Breast epithelium (tissue), 4 donors: Measurements from ENCODE around the gene CADM1. TPM values are rescaled to one million over a fixed set of nuclear protein-coding genes. Genes with fewer than 3 reads are reported as not detected.

Experiments
- DNase-seq, 2 donors: peaks; one replicate each; pipeline ENCODE4 v3.0.0-alpha.2; 2019; ENCODE audit warnings: low spot score in 2 of 2
- H3K27ac ChIP-seq, 2 donors: fragments of 200-600 bp; sonication (generic) in 1 of 2; one replicate each; pipeline ENCODE4 v1.5.1; 2016 to 2019; ENCODE audit warnings: mild to moderate bottlenecking in 1 of 2
- H3K27me3 ChIP-seq, 2 donors: fragments of 200-600 bp; sonication (generic) in 1 of 2; one replicate each; pipeline versions ENCODE4 v1.5.1 to v1.6.0; 2017 to 2019; ENCODE audit warnings: control low read depth in 1 of 2, mild to moderate bottlenecking in 1 of 2
- H3K36me3 ChIP-seq: fragments of 200-600 bp; one replicate; pipeline ENCODE4 v1.5.1; 2019
- H3K4me1 ChIP-seq, 2 donors: fragments of 200-600 bp; sonication (generic); one replicate each; pipeline ENCODE4 v1.5.1; 2016 to 2019; ENCODE audit warnings: control low read depth in 1 of 2
- H3K4me3 ChIP-seq, 3 donors: fragments of 200-600 bp; sonication (generic); 1 replicate in 2 of 3; 2 replicates in 1 of 3; pipeline ENCODE4 v1.5.1; 2016 to 2019; ENCODE audit warnings: mild to moderate bottlenecking in 3 of 3, moderate library complexity in 2 of 3
- H3K9me3 ChIP-seq, 2 donors: fragments of 200-600 bp; sonication (generic) in 1 of 2; one replicate each; pipeline ENCODE4 v1.5.1; 2016 to 2019; ENCODE audit warnings: control low read depth in 1 of 2
- CTCF ChIP-seq, 3 donors: fragments of 450-650 bp; IDR thresholded peaks; one replicate each; pipeline ENCODE4 v1.5.1; 2016 to 2017; ENCODE audit warnings: antibody characterized with exemption in 3 of 3, mild to moderate bottlenecking in 3 of 3, moderate library complexity in 3 of 3
- POLR2A ChIP-seq: fragments of 450-650 bp; IDR thresholded peaks from one replicate; pipeline ENCODE4 v1.6.1; 2016; ENCODE audit warnings: antibody characterized with exemption, mild to moderate bottlenecking, moderate library complexity
- POLR2AphosphoS5 ChIP-seq, 3 donors: sonication (generic); formaldehyde crosslinking; IDR thresholded peaks; one replicate each; pipeline ENCODE4 v1.6.1; 2017; ENCODE audit warnings: antibody characterized with exemption in 3 of 3
- intact Hi-C: fragments of 100-400 bp; cut with DNase I; formaldehyde crosslinking; loops from one replicate; pipeline ENCODE4 v1.15.1; 2023; ENCODE audit warnings: low total_unique reads
- total RNA-seq, 3 donors: library from RNA; depleted of rRNA; stranded (reverse); fragments of >200 nt; gene quantifications; one replicate each; pipeline ENCODE4 v1.1.0, GENCODE V29; 2016

The CADM1 gene
- total RNA-seq, 3 donors from 2014 or later: 5.3 to 48.4 (median 33.1) TPM

GRCh38 chr11:115439969-115440540, 64.2 kb downstream of the CADM1 start:
- DNase-seq: no peak
- Histone ChIP-seq H3K27me3 (no peaks in the 10 kb centered on the region), H3K9me3 (no peaks in the 10 kb centered on the region), H3K27ac (no peak overlapping the region), H3K4me3 (no peak overlapping the region), H3K4me1 (no peaks in the 10 kb centered on the region), H3K36me3 (no peaks in the 10 kb centered on the region)
- TF ChIP-seq CTCF (IDR thresholded peaks at IDR 0.05) (no peak), POLR2A (no peak), POLR2AphosphoS5 (IDR thresholded peaks at IDR 0.05) (no peak)
- intact Hi-C loops: no loop called here

GRCh38 chr11:115439385-115439784, 64.8 kb downstream of the CADM1 start:
- intact Hi-C loops: no loop called here
- DNase-seq: no peak
- Histone ChIP-seq H3K4me3 (no peak overlapping the region), H3K27me3 (no peaks in the 10 kb centered on the region), H3K9me3 (no peaks in the 10 kb centered on the region), H3K36me3 (no peaks in the 10 kb centered on the region), H3K4me1 (no peaks in the 10 kb centered on the region), H3K27ac (no peak overlapping the region)
- TF ChIP-seq POLR2AphosphoS5 (IDR thresholded peaks at IDR 0.05) (no peak), CTCF (IDR thresholded peaks at IDR 0.05) (no peak), POLR2A (no peak)

GRCh38 chr11:115437902-115438575, 66.2 kb downstream of the CADM1 start:
- Histone ChIP-seq H3K4me3 (no peak overlapping the region), H3K27ac (no peak overlapping the region), H3K4me1 (no peaks in the 10 kb centered on the region), H3K36me3 (no peaks in the 10 kb centered on the region), H3K27me3 (no peaks in the 10 kb centered on the region), H3K9me3 (no peaks in the 10 kb centered on the region)
- no peak for DNase-seq
- intact Hi-C loops: no loop called here
- TF ChIP-seq CTCF (IDR thresholded peaks at IDR 0.05) (no peak), POLR2AphosphoS5 (IDR thresholded peaks at IDR 0.05) (no peak), POLR2A (no peak)

- no peaks in the 10 kb centered on the region for H3K36me3 ChIP-seq
- intact Hi-C loops: no loop called here
- TF ChIP-seq CTCF (IDR thresholded peaks at IDR 0.05) (no peak), POLR2AphosphoS5 (IDR thresholded peaks at IDR 0.05) (no peak), POLR2A (no peak)
Observed at GRCh38 chr11:115430345-115430744, 73.9 kb downstream of the CADM1 start.

GRCh38 chr11:115428306-115428705, 75.9 kb downstream of the CADM1 start:
- Histone ChIP-seq H3K36me3 (no peaks in the 10 kb centered on the region), H3K27me3 (no peaks in the 10 kb centered on the region), H3K27ac (no peak overlapping the region), H3K4me3 (no peak overlapping the region), H3K4me1 (no peaks in the 10 kb centered on the region), H3K9me3 (no peaks in the 10 kb centered on the region)
- TF ChIP-seq CTCF (IDR thresholded peaks at IDR 0.05) (no peak), POLR2AphosphoS5 (IDR thresholded peaks at IDR 0.05) (no peak), POLR2A (no peak)
- DNase-seq: no peak
- intact Hi-C loops: no loop called here

More at GRCh38 chr11:115430345-115430744, 73.9 kb downstream of the CADM1 start:
- no peak for DNase-seq
- Histone ChIP-seq H3K4me3 (no peak overlapping the region), H3K4me1 (no peaks in the 10 kb centered on the region), H3K27ac (no peak overlapping the region), H3K27me3 (no peaks in the 10 kb centered on the region), H3K9me3 (no peaks in the 10 kb centered on the region)
